ENCODE data around the gene PAM. TPM values are rescaled to one million over a fixed set of nuclear protein-coding genes. Genes with fewer than 3 reads are reported as not detected.
A peak's percentile ranks its signal among the peaks of the same experiment; 100 is the strongest.

Gene PAM
- total RNA-seq, 1 experiment from 2014 or later = 31.9 TPM

DNA sequence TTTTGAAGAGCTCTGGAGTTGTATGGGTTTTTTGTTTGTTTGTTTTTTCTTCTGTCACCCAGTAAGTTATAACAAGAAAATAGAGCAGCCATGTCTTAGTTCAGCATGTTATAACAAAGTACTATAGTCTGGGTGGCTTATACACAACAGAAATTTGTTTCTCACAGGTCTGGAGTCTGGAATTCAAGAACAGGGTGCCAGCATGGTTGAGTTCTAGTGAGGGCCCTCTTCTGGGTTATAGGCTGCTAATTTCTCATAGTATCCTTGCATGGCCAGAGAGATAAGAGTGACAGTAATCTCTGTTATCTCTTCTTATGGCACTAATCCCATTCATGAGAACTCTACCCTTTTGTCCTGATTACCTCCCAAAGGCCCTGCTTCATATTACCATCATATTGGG is 250.2 kb downstream of the PAM start:
- Histone ChIP-seq H3K9me3 (ENCODE audit: low read length) (no peaks in the 10 kb centered on the region), H3K79me2 (ENCODE audit: low read length) (no peaks in the 10 kb centered on the region), H3K27ac (ENCODE audit: low read length) (no peak overlapping the region), H3K36me3 (ENCODE audit: insufficient read depth, low read length) (no peaks in the 10 kb centered on the region; the same call in 1 of the 2 replicates), H3K27me3 (ENCODE audit: low read length) (no peaks in the 10 kb centered on the region), H3K4me2 (ENCODE audit: low read depth, low read length, poor library complexity, severe bottlenecking) (no peak overlapping the region), H3K4me3 (ENCODE audit: low read length) (no peak overlapping the region), H3K9me2 (replicated peaks; ENCODE audit: insufficient read depth, low read length) (no peaks in the 10 kb centered on the region), H2AFZ (ENCODE audit: low read length) (no peak overlapping the region), H3K4me1 (ENCODE audit: low read length) (no peaks in the 10 kb centered on the region), H4K20me1 (ENCODE audit: insufficient read depth, low read depth, low read length) (no peaks in the 10 kb centered on the region), H3K9ac (ENCODE audit: low read length) (no peak overlapping the region)
- DNase-seq = no peak

DNA sequence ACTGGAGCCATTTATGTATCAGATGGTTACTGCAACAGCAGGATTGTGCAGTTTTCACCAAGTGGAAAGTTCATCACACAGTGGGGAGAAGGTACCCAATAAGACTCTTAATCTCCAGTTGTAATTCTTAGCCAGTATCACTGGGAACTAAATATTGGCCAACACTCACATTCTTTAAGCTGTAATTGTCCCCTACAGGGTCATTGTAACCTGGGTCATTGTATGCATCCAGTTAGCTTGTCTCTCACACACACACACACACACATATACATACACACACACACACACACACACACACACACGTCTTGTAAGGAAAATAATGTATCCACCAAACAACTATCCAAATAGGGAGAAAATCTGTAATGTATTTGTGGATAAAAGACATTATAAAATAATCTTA is 251.8 kb downstream of the PAM start:
- H3K9me2 ChIP-seq (replicated peaks; ENCODE audit: insufficient read depth, low read length) = no peaks in the 10 kb centered on the region
- no peak overlapping the region for H2AFZ ChIP-seq (ENCODE audit: low read length)
- H3K27ac ChIP-seq (ENCODE audit: low read length) = no peak overlapping the region
- no peaks in the 10 kb centered on the region for H3K9me3 ChIP-seq (ENCODE audit: low read length)
- H3K27me3 ChIP-seq (ENCODE audit: low read length) = no peaks in the 10 kb centered on the region
- no peaks in the 10 kb centered on the region for H4K20me1 ChIP-seq (ENCODE audit: insufficient read depth, low read depth, low read length)
- H3K4me3 ChIP-seq (ENCODE audit: low read length) = no peak overlapping the region
- H3K4me1 ChIP-seq (ENCODE audit: low read length) = no peaks in the 10 kb centered on the region
- no peak for DNase-seq
- no peak overlapping the region for H3K4me2 ChIP-seq (ENCODE audit: low read depth, low read length, poor library complexity, severe bottlenecking)
- H3K79me2 ChIP-seq (ENCODE audit: low read length) = no peaks in the 10 kb centered on the region
- H3K36me3 ChIP-seq (ENCODE audit: insufficient read depth, low read length) = no peaks in the 10 kb centered on the region; the same call in 1 of the 2 replicates
- no peak overlapping the region for H3K9ac ChIP-seq (ENCODE audit: low read length)

DNA sequence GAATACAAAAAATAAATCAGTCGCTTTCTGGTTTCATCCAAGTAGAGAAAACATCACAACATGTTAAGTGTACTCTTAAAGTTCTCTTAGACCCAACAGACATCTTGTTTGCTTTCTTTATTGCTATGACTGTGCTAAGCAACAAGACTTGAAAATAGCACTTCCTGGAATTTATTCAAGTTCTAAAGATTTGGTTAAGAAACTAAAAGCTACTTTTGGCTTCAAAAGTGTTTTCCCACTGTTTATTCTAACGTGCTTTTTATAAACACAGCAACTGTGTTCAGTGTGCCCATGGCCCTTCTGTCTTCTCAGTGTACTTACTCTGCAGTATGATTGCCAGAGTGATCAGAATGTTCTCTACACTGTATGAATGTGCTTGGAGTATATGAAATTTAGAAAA is 255.1 kb downstream of the PAM start:
- H3K36me3 ChIP-seq (ENCODE audit: insufficient read depth, low read length) = no peaks in the 10 kb centered on the region; the same call in 1 of the 2 replicates
- no peak overlapping the region for H3K4me2 ChIP-seq (ENCODE audit: low read depth, low read length, poor library complexity, severe bottlenecking)
- no peaks in the 10 kb centered on the region for H3K9me2 ChIP-seq (replicated peaks; ENCODE audit: insufficient read depth, low read length)
- H3K4me3 ChIP-seq (ENCODE audit: low read length) = no peak overlapping the region
- DNase-seq = no peak
- no peaks in the 10 kb centered on the region for H3K4me1 ChIP-seq (ENCODE audit: low read length)
- H3K9me3 ChIP-seq (ENCODE audit: low read length) = no peaks in the 10 kb centered on the region
- no peaks in the 10 kb centered on the region for H3K79me2 ChIP-seq (ENCODE audit: low read length)
- H3K27ac ChIP-seq (ENCODE audit: low read length) = no peak overlapping the region
- no peaks in the 10 kb centered on the region for H4K20me1 ChIP-seq (ENCODE audit: insufficient read depth, low read depth, low read length)
- no peaks in the 10 kb centered on the region for H3K27me3 ChIP-seq (ENCODE audit: low read length)
- H3K9ac ChIP-seq (ENCODE audit: low read length) = no peak overlapping the region
- H2AFZ ChIP-seq (ENCODE audit: low read length) = no peak overlapping the region

DNA sequence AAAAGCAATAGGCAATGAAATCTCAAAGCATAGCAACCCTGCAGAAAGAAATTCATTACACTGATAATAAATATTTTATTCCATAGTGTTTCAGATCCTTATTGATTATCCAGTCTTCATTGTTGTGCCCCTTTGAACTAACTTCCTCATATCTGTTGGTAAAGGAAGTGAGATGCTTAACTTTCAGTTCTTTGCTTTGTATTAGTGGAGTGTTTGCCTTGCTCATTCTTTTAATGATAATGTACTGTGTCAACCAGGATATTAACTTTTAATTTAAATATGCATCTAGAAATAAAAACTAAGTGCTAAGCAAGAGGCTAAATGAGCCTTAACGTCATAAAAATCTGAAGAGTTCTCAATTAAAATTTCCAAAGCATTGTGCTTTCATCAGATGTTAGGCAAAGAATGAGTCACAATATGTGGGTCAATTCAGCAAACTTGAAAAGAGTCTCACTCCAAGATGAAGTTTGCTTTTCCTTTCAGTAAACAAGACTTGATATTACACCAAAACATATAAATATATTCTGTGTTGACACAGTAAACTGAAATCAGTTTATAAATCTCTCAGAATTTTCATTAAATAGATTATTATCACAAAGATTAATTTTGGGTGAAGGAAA is 258.9 kb downstream of the PAM start:
- Histone ChIP-seq H3K9ac (ENCODE audit: low read length) (no peak overlapping the region), H3K79me2 (ENCODE audit: low read length) (no peaks in the 10 kb centered on the region), H3K4me1 (ENCODE audit: low read length) (peaks cover 9% of the 10 kb centered on the region), H2AFZ (ENCODE audit: low read length) (no peak overlapping the region), H3K36me3 (ENCODE audit: insufficient read depth, low read length) (no peaks in the 10 kb centered on the region), H4K20me1 (ENCODE audit: insufficient read depth, low read depth, low read length) (no peaks in the 10 kb centered on the region), H3K4me3 (ENCODE audit: low read length) (no peak overlapping the region), H3K4me2 (ENCODE audit: low read depth, low read length, poor library complexity, severe bottlenecking) (no peak overlapping the region), H3K27ac (ENCODE audit: low read length) (no peak overlapping the region), H3K9me3 (ENCODE audit: low read length) (no peaks in the 10 kb centered on the region), H3K27me3 (ENCODE audit: low read length) (no peaks in the 10 kb centered on the region), H3K9me2 (replicated peaks; ENCODE audit: insufficient read depth, low read length) (no peaks in the 10 kb centered on the region)
- DNase-seq = no peak

DNA sequence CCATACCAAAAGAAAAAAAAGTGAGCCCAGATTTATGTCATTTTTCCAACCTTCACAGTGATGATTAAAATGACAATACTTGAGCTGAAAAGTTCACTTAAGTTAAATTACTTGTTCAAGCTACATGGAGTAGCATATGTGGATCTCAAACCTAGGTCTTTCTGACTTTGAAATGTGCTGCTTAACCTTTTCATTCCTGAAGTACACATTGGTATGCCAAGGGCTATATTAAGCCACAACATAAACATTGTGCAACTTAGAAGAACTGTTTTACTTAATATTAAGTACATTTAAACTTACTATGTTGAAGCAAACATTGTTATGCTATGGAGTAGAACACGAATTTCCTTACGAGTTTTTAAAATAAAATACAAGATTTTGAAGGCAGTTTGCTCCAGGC is 259.9 kb downstream of the PAM start:
- Histone ChIP-seq H3K9me3 (ENCODE audit: low read length) (no peaks in the 10 kb centered on the region), H3K79me2 (ENCODE audit: low read length) (no peaks in the 10 kb centered on the region), H3K4me2 (ENCODE audit: low read depth, low read length, poor library complexity, severe bottlenecking) (no peak overlapping the region), H4K20me1 (ENCODE audit: insufficient read depth, low read depth, low read length) (no peaks in the 10 kb centered on the region), H3K27me3 (ENCODE audit: low read length) (no peaks in the 10 kb centered on the region), H3K9ac (ENCODE audit: low read length) (no peak overlapping the region), H3K4me3 (ENCODE audit: low read length) (no peak overlapping the region), H3K27ac (ENCODE audit: low read length) (no peak overlapping the region), H3K9me2 (replicated peaks; ENCODE audit: insufficient read depth, low read length) (no peaks in the 10 kb centered on the region), H3K36me3 (ENCODE audit: insufficient read depth, low read length) (no peaks in the 10 kb centered on the region), H2AFZ (ENCODE audit: low read length) (no peak overlapping the region), H3K4me1 (ENCODE audit: low read length) (peaks cover 18% of the 10 kb centered on the region)
- DNase-seq = no peak

DNA sequence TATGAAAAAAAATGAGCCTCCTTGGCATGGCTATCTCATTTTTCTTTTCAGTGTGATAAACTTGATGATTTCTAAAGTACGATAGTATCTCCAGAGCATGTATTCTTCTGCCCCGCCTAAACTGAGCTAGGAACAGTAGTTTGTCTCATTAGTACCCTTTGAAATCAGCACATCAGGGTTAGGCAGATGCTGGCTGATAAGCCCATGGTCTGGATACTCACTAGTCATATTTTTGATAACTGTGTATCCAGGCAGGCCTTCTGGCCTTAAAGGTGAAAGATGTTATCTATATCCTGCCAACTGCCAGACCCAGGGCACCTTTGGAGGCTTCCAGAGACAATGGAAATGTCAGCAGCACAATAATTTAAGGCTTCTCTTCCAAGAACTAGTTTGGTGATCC is 261.1 kb downstream of the PAM start:
- H3K4me1 ChIP-seq (ENCODE audit: low read length) = peaks cover 21% of the 10 kb centered on the region
- no peak overlapping the region for H3K4me3 ChIP-seq (ENCODE audit: low read length)
- no peak overlapping the region for H3K9ac ChIP-seq (ENCODE audit: low read length)
- no peak overlapping the region for H2AFZ ChIP-seq (ENCODE audit: low read length)
- H3K36me3 ChIP-seq (ENCODE audit: insufficient read depth, low read length) = no peaks in the 10 kb centered on the region
- H3K27ac ChIP-seq (ENCODE audit: low read length) = no peak overlapping the region
- no peaks in the 10 kb centered on the region for H3K9me3 ChIP-seq (ENCODE audit: low read length)
- no peak for DNase-seq
- no peaks in the 10 kb centered on the region for H3K27me3 ChIP-seq (ENCODE audit: low read length)
- H4K20me1 ChIP-seq (ENCODE audit: insufficient read depth, low read depth, low read length) = no peaks in the 10 kb centered on the region
- no peak overlapping the region for H3K4me2 ChIP-seq (ENCODE audit: low read depth, low read length, poor library complexity, severe bottlenecking)
- H3K79me2 ChIP-seq (ENCODE audit: low read length) = no peaks in the 10 kb centered on the region
- H3K9me2 ChIP-seq (replicated peaks; ENCODE audit: insufficient read depth, low read length) = no peaks in the 10 kb centered on the region

DNA sequence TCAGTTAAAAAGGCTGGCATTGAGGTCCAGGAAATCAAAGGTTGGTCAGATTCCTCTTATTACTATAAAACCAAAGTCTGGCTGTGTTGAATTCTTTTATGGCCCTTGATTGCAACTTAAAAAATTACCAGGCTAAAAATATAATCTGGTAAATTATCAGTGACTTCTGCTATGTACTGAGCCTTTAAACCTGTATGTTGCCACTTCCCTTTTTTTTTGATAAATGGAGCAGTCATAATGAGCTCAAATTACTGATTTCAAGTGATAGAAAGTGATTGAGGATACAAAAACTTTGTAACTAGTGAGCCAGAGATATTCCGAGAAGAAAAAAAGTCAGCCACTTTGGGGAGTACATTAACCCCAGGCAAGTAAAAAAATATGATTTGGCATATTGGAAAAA is 264.7 kb downstream of the PAM start:
- Histone ChIP-seq H3K79me2 (ENCODE audit: low read length) (no peaks in the 10 kb centered on the region), H3K4me1 (ENCODE audit: low read length) (peaks cover 21% of the 10 kb centered on the region), H3K4me3 (ENCODE audit: low read length) (no peak overlapping the region), H2AFZ (ENCODE audit: low read length) (no peak overlapping the region), H3K36me3 (ENCODE audit: insufficient read depth, low read length) (no peaks in the 10 kb centered on the region), H3K9me3 (ENCODE audit: low read length) (no peaks in the 10 kb centered on the region), H3K27me3 (ENCODE audit: low read length) (no peaks in the 10 kb centered on the region; the same call in 1 of the 2 replicates), H3K9me2 (replicated peaks; ENCODE audit: insufficient read depth, low read length) (no peaks in the 10 kb centered on the region), H3K27ac (ENCODE audit: low read length) (no peak overlapping the region), H3K4me2 (ENCODE audit: low read depth, low read length, poor library complexity, severe bottlenecking) (peak overlapping the region; percentile 38), H3K9ac (ENCODE audit: low read length) (no peak overlapping the region), H4K20me1 (ENCODE audit: insufficient read depth, low read depth, low read length) (no peaks in the 10 kb centered on the region)
- DNase-seq = peak; percentile 46

DNA sequence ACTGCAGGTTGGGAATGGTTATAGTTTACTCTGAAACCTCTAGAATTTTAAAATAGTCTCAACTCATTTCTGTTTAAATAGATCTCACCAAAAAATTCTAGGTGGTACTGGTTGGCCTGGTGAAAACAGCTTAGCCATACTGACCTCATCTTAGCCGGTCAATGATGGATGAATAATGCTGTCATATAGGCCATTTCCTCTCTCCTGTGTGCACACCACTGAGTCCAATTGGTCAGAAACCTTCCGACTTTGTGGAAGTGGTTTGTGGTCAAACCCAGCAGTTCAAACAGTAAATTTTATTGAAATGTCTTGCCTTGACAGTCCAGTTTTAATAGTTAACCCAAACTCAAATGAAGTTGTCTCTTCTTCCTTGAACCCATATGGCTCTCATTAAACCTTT is 266.2 kb downstream of the PAM start:
- Histone ChIP-seq H3K9me2 (replicated peaks; ENCODE audit: insufficient read depth, low read length) (no peaks in the 10 kb centered on the region), H3K4me1 (ENCODE audit: low read length) (peaks cover 21% of the 10 kb centered on the region), H3K27me3 (ENCODE audit: low read length) (no peaks in the 10 kb centered on the region; the same call in 1 of the 2 replicates), H3K27ac (ENCODE audit: low read length) (no peak overlapping the region), H3K36me3 (ENCODE audit: insufficient read depth, low read length) (no peaks in the 10 kb centered on the region), H3K9ac (ENCODE audit: low read length) (no peak overlapping the region), H3K4me2 (ENCODE audit: low read depth, low read length, poor library complexity, severe bottlenecking) (no peak overlapping the region), H4K20me1 (ENCODE audit: insufficient read depth, low read depth, low read length) (no peaks in the 10 kb centered on the region), H3K4me3 (ENCODE audit: low read length) (no peak overlapping the region), H2AFZ (ENCODE audit: low read length) (no peak overlapping the region), H3K9me3 (ENCODE audit: low read length) (no peaks in the 10 kb centered on the region), H3K79me2 (ENCODE audit: low read length) (no peaks in the 10 kb centered on the region)
- no peak for DNase-seq
